Measurements from ENCODE around the gene VDAC2.

Gene VDAC2

DNA sequence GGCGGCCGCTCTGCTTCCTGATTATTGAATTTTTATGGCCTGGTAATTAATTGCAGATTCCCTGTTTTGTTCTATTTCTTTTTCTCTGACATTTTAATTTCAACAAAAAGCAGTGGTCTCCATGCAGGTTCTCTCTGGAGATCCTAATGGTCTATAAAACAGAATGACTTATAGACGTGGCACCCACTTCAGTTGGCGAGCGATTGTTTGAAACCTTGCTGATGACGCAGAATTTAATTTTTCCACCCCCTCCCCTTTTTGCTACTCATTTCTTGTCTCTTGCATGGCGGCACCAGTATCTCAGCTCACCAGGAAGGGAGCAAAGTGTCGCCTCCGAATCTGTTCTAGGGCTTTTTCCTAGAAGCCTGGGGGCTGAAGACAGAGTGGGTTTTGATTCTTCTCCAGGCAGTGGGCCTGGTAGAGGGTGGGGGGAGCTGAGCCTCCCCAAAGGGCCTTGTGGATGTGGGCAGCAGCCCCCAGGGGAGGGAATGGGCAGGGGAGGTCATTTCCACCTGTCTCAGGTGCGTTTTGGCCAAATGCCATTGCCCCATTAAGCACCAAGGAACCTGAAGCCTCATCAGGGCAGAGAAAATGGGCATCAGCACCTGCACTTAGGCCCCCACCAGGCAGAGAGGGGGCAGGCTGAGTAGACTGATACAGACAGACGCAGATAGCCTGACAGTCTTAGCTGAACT lies 28.6 kb downstream of the VDAC2 start:
- H3K4me3 ChIP-seq (ENCODE audit: low read depth, low read length), result no peak overlapping the region
- TF ChIP-seq, protein P1, sequence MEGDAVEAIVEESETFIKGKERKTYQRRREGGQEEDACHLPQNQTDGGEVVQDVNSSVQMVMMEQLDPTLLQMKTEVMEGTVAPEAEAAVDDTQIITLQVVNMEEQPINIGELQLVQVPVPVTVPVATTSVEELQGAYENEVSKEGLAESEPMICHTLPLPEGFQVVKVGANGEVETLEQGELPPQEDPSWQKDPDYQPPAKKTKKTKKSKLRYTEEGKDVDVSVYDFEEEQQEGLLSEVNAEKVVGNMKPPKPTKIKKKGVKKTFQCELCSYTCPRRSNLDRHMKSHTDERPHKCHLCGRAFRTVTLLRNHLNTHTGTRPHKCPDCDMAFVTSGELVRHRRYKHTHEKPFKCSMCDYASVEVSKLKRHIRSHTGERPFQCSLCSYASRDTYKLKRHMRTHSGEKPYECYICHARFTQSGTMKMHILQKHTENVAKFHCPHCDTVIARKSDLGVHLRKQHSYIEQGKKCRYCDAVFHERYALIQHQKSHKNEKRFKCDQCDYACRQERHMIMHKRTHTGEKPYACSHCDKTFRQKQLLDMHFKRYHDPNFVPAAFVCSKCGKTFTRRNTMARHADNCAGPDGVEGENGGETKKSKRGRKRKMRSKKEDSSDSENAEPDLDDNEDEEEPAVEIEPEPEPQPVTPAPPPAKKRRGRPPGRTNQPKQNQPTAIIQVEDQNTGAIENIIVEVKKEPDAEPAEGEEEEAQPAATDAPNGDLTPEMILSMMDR (IDR thresholded peaks at IDR 0.05; ENCODE audit: low read depth, low read length), result no peak

DNA sequence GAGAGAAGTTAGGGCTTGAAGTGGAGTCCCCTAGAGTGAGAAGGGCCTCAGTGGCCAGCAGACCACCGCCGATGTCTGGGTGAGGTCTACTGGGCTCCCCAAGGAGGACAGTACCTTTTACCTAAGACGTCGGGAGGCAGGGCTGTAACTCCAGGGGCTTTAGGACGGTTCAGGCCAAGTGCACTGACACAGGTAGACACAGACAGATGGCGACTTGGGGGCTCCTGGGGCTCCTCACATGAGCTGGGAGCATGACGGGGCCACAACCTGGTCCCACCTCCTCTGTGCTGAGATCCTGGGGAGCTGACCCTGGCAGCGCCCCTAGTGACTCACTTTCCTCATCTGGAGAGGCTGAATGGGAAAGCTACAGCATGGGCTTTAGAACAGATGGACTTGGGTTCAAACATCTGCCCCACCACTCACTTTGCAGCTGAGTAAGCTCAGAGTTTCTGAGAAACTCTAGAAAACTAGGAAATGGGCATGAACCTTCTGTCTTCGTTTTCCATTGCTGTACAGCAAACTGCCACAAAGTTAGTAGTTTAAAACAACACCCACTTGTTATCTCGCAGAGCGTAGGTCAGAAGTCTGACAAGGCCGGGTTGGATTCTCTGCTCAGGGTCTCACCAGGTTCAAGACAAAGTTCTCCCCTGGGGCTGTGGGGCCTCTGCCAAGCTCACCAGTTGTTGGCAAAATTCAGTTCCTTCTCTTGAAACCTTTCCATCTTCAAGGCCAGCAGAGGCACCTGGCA lies 29.9 kb downstream of the VDAC2 start:
- H3K4me3 ChIP-seq (ENCODE audit: low read depth, low read length), result no peak overlapping the region
- TF ChIP-seq, protein P1 (IDR thresholded peaks at IDR 0.05; ENCODE audit: low read depth, low read length), result no peak

DNA sequence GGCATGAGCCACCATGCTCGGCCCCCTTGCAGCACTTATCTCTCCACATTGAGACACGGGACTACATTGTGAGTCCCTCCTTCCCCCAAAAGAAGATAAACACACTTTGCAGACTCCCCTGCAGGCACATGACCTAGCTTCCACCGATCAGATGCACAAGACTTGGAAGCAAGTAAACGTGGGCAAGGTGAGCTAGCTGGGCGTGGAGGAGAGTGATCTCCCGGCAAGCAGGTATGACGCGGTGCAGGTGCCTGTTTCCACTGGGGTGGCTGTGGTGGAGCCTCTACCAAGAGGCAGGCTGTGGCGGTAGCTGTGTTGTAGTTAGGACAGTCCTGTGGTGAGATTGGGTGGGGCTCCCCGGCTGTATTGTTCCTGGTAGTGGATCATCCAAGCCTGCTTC lies 32.8 kb downstream of the VDAC2 start:
- no peak overlapping the region for H3K4me3 ChIP-seq (ENCODE audit: low read depth, low read length)
- TF ChIP-seq, protein P1 (IDR thresholded peaks at IDR 0.05; ENCODE audit: low read depth, low read length), result no peak

DNA sequence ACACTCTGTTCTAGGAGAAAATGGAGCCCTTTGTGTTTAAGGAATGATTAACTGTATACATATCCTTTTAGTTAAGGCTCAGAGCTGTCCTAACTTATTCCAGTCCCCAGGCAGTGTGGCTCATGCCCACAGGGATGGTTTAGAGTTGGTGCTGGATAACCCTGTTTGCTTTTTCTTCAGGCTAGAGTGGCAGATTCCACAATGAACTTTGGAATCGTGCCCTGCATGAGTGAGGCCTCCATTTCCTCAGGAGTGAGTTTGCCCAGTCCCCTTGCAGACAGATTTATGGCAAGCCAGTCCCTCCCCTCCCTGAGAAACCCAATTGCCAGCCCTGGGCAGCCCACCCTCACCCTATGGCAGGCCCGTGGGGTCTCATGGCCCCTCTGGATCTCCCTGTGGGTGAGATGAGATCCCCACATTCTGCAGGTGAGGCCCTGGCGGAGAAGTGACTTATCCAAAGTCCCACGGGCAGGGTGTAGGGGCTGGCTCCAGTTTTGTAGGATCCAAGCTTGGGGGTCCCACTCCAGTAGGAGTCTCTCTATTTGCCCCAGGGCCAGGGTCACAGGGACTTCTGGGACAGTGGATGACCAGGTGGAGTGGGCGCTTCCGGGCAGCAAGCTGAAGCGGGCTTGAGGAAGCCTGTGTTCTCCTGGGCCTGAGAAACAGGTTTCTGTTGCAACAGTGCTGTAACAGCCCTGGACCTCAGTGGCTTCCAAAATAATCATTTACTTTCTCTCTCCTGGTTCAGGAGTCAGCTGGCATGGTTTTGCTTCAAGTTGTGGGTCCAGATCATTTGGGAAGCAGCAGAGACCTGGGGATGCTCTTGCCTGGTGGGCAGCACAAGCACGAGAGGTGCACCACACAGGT lies 34.1 kb downstream of the VDAC2 start:
- H3K4me3 ChIP-seq (ENCODE audit: low read depth, low read length), result no peak overlapping the region
- TF ChIP-seq, protein P1 (IDR thresholded peaks at IDR 0.05; ENCODE audit: low read depth, low read length), result no peak

DNA sequence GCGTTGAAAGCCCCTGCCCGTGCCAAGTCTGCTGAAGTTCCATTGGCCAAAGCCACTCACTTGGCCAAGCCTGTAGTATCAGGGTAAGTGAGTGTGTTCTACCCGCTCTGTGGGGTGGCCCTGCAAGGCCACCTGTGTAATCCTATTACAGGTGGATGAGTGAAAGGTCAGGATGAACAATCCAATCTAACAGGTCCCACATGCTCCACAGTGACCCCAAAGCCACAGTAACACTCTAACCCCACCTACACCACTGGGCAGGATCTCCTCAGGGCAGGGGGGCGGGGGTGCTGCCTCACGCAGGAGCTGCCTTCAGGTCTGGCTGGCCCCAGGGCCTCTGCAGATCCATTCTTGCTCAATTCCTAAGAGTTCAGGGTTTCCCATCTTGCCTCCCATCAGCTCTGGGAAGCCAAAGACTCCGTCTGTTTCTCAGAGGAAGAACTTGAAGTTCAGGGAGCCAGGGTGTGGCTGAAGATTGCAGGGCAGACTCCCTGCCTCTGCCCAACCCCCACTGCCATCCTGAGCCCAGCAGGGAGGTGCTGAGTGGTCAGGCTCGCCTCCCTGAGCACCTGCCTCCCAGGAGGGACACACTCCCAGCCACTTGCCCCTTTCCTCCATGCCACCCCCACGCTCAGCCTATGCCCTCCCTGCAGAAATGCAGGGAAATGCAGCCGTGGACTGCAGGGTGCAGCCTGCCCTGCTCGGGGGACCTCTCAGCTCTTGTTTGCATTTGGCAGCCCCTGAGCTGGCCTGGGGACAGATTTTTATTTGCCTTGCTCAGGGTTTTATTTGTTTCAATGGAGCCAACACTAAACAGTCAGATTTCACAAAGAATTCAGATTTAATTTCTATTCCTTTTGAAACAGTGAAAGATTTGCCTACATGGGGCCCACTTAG lies 35.0 kb downstream of the VDAC2 start:
- no peak overlapping the region for H3K4me3 ChIP-seq (ENCODE audit: low read depth, low read length)
- TF ChIP-seq, protein P1 (IDR thresholded peaks at IDR 0.05; ENCODE audit: low read depth, low read length), result no peak

DNA sequence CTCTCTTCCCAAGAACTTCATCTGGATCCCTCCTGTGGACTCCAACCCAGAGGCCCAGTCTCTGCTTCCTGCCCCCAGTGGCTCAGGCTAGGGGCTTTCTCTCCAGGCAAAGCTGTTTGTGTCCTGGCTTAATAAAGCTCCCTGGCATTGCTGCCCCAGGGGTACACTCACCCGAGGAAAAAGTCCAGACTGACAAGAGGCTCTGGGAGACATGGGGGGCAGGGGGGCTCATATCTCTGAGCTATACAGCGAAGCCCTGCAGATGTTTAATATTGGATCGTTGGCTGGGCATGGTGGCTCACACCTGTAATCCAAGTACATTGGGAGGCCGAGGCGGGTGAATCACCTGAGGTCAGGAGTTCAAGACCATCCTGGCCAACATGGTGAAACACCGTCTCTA lies 35.9 kb downstream of the VDAC2 start:
- H3K4me3 ChIP-seq (ENCODE audit: low read depth, low read length), result no peak overlapping the region
- TF ChIP-seq, protein P1 (IDR thresholded peaks at IDR 0.05; ENCODE audit: low read depth, low read length), result no peak

Measured in WI38 (cell line).